H9 (cell line): Measurements from ENCODE around the gene ZNF683. TPM values are rescaled to one million over a fixed set of nuclear protein-coding genes. Genes with fewer than 3 reads are reported as not detected.
A peak's percentile ranks its signal among the peaks of the same experiment; 100 is the strongest.

Experiments
- DNase-seq: peaks from one replicate; pipeline ENCODE4 v3.0.0-alpha.2; 2017
- H2AFZ ChIP-seq: one replicate; pipeline ENCODE4 v1.6.1; 2013; ENCODE audit warnings: mild to moderate bottlenecking, low read length, control low read depth, moderate library complexity
- H2AK5ac ChIP-seq: 2 replicates; pipeline ENCODE4 v1.6.1; 2013; ENCODE audit warnings: low read length, control low read depth, mixed read lengths; ENCODE audit not compliant: insufficient read length
- H2BK120ac ChIP-seq: one replicate; pipeline ENCODE4 v1.6.1; 2013; ENCODE audit warnings: low read depth, mild to moderate bottlenecking, low read length, control low read depth, inconsistent platforms; ENCODE audit not compliant: poor library complexity, severe bottlenecking
- H2BK12ac ChIP-seq: 2 replicates; pipeline ENCODE4 v1.6.1; 2013; ENCODE audit warnings: low read length, control low read depth, mixed read lengths, low read depth; ENCODE audit not compliant: insufficient read length
- H2BK15ac ChIP-seq: 2 replicates; pipeline ENCODE4 v1.6.1; 2013; ENCODE audit warnings: low read depth, low read length, control low read depth
- H2BK20ac ChIP-seq: one replicate; pipeline ENCODE4 v1.6.1; 2013; ENCODE audit warnings: low read depth, mild to moderate bottlenecking, low read length, control low read depth, inconsistent platforms; ENCODE audit not compliant: poor library complexity, severe bottlenecking
- H2BK5ac ChIP-seq: 2 replicates; pipeline ENCODE4 v1.6.1; 2013; ENCODE audit warnings: low read length, control low read depth, mixed read lengths; ENCODE audit not compliant: insufficient read length
- H3K14ac ChIP-seq: 2 replicates; pipeline ENCODE4 v1.6.1; 2013; ENCODE audit warnings: low read length, control low read depth; ENCODE audit not compliant: insufficient read depth
- H3K18ac ChIP-seq: 2 replicates; pipeline ENCODE4 v1.6.1; 2013; ENCODE audit warnings: low read depth, mild to moderate bottlenecking, mixed read lengths, low read length, control low read depth; ENCODE audit not compliant: insufficient read length
- H3K23ac ChIP-seq: 2 replicates; pipeline ENCODE4 v1.6.1; 2013; ENCODE audit warnings: low read length, control low read depth, mixed read lengths, low read depth; ENCODE audit not compliant: insufficient read length
- H3K23me2 ChIP-seq: 2 replicates; pipeline ENCODE4 v1.6.1; 2013; ENCODE audit warnings: low read depth, mild to moderate bottlenecking, mixed read lengths, low read length, control low read depth; ENCODE audit not compliant: insufficient read length, poor library complexity, severe bottlenecking
- H3K27ac ChIP-seq: 2 replicates; pipeline ENCODE4 v1.5.1; 2013; ENCODE audit warnings: low read length, control low read depth, mixed read lengths, low read depth; ENCODE audit not compliant: insufficient read length
- H3K27me3 ChIP-seq: 2 replicates; pipeline ENCODE4 v1.6.1; 2013; ENCODE audit warnings: low read length, control low read depth, inconsistent platforms; ENCODE audit not compliant: insufficient read depth
- H3K4ac ChIP-seq: 2 replicates; pipeline ENCODE4 v1.6.1; 2013; ENCODE audit warnings: low read depth, mild to moderate bottlenecking, control low read depth, inconsistent platforms, low read length, moderate library complexity
- H3K4me1 ChIP-seq: 2 replicates; pipeline ENCODE4 v1.6.1; 2013; ENCODE audit warnings: low read length, control low read depth, inconsistent platforms; ENCODE audit not compliant: insufficient read depth
- H3K4me2 ChIP-seq: 2 replicates; pipeline ENCODE4 v1.6.1; 2013; ENCODE audit warnings: low read length, control low read depth, mixed read lengths; ENCODE audit not compliant: insufficient read length, insufficient read depth
- H3K56ac ChIP-seq: 2 replicates; pipeline ENCODE4 v1.6.1; 2013; ENCODE audit warnings: low read depth, mild to moderate bottlenecking, mixed read lengths, low read length, control low read depth; ENCODE audit not compliant: insufficient read length
- H3K79me1 ChIP-seq: 2 replicates; pipeline ENCODE4 v1.6.1; 2013; ENCODE audit warnings: low read depth, mild to moderate bottlenecking, moderate library complexity, low read length, control low read depth, inconsistent platforms; ENCODE audit not compliant: insufficient read depth, poor library complexity, severe bottlenecking
- H3K79me2 ChIP-seq: 2 replicates; pipeline ENCODE4 v1.6.1; 2013; ENCODE audit warnings: low read length, control low read depth, inconsistent platforms; ENCODE audit not compliant: insufficient read depth
- H3K9ac ChIP-seq: 2 replicates; pipeline ENCODE4 v1.6.1; 2013; ENCODE audit warnings: low read length, control low read depth, mixed read lengths; ENCODE audit not compliant: insufficient read length; ENCODE audit errors: extremely low read depth
- H3K9me3 ChIP-seq: one replicate; pipeline ENCODE4 v1.6.1; 2013; ENCODE audit warnings: low read depth, low read length, inconsistent platforms; ENCODE audit not compliant: control insufficient read depth
- H3T11ph ChIP-seq: one replicate; pipeline ENCODE4 v1.6.1; 2013; ENCODE audit warnings: mild to moderate bottlenecking, low read length, control low read depth, inconsistent platforms
- H4K20me1 ChIP-seq: one replicate; pipeline ENCODE4 v1.6.1; 2013; ENCODE audit not compliant: control insufficient read depth, insufficient read length, insufficient read depth
- H4K5ac ChIP-seq: 2 replicates; pipeline ENCODE4 v1.6.1; 2013; ENCODE audit warnings: low read depth, mild to moderate bottlenecking, mixed read lengths, low read length, control low read depth; ENCODE audit not compliant: insufficient read length
- H4K8ac ChIP-seq: replicated peaks from 2 replicates; pipeline ENCODE4 v1.6.1; 2013; ENCODE audit warnings: low read length, control low read depth, mixed read lengths, low read depth; ENCODE audit not compliant: insufficient read length
- H4K91ac ChIP-seq: 2 replicates; pipeline ENCODE4 v1.6.1; 2013; ENCODE audit warnings: low read depth, mild to moderate bottlenecking, moderate library complexity, mixed read lengths, low read length, control low read depth; ENCODE audit not compliant: insufficient read length
- H3K27ac Mint-ChIP-seq, 3 experiments: 2 replicates in 2 of 3; 3 replicates in 1 of 3; pipeline ENCODE4 v1.8.0; 2020 to 2021; ENCODE audit warnings: mixed read lengths in 3 of 3, mild to moderate bottlenecking in 1 of 3, moderate library complexity in 1 of 3
- H3K27me3 Mint-ChIP-seq: 2 replicates; pipeline ENCODE4 v1.8.0; 2021; ENCODE audit warnings: low read depth, mild to moderate bottlenecking, moderate library complexity, mixed read lengths
- H3K36me3 Mint-ChIP-seq, 3 experiments: 2 replicates in 2 of 3; 3 replicates in 1 of 3; pipeline ENCODE4 v1.8.0; 2020 to 2021; ENCODE audit warnings: low read depth in 3 of 3, mixed read lengths in 3 of 3; ENCODE audit not compliant: insufficient read depth in 1 of 3
- H3K4me1 Mint-ChIP-seq, 2 experiments: 2 replicates each; pipeline ENCODE4 v1.8.0; 2020; ENCODE audit warnings: mixed read lengths in 2 of 2
- H3K4me3 Mint-ChIP-seq, 2 experiments: 2 replicates in 1 of 2; 3 replicates in 1 of 2; pipeline ENCODE4 v1.8.0; 2020 to 2021; ENCODE audit warnings: mild to moderate bottlenecking in 2 of 2, mixed read lengths in 2 of 2, moderate library complexity in 1 of 2
- H3K9me3 Mint-ChIP-seq, 2 experiments: 2 replicates in 1 of 2; 3 replicates in 1 of 2; pipeline ENCODE4 v1.8.0; 2020; ENCODE audit warnings: mild to moderate bottlenecking in 2 of 2, mixed read lengths in 2 of 2, moderate library complexity in 1 of 2
- CTCF ChIP-seq: fragments of 200-600 bp; sonication (generic); conservative IDR thresholded peaks from 3 replicates; pipeline ENCODE4 v1.8.0; 2021; ENCODE audit warnings: antibody characterized with exemption, mild to moderate bottlenecking
- WGBS: extraction: QIAGEN DNeasy Blood & Tissue Kit; methylation state at CpG from one replicate; pipeline ENCODE4 v1.1.7; 2013; ENCODE audit warnings: missing lambda C conversion rate, low lambda C conversion rate, mixed read lengths; ENCODE audit not compliant: insufficient read length; ENCODE audit errors: extremely low coverage; 5-methylcytosine and 5-hydroxymethylcytosine counted together
- total RNA-seq: library from RNA; stranded (reverse); gene quantifications from 2 replicates; pipeline ENCODE4 v1.2.1, GENCODE V29; 2021

The ZNF683 gene
- total RNA-seq, 1 experiment from 2014 or later: not detected

- DNase-seq: peak; percentile 87
- Histone ChIP-seq H2BK120ac (no peak overlapping the region), H2BK5ac (no peak overlapping the region), H2BK20ac (no peak overlapping the region), H3K4ac (no peak overlapping the region), H3K23me2 (peaks cover 4% of the 10 kb centered on the region), H3K9me3 (no peaks in the 10 kb centered on the region), H3K18ac (no peak overlapping the region), H3K56ac (no peak overlapping the region), H3K4me2 (no peak overlapping the region), H3K27me3 (no peaks in the 10 kb centered on the region; the same call in 1 of the 2 replicates), H3K27ac (no peak overlapping the region), H4K20me1 (no peaks in the 10 kb centered on the region), H2AK5ac (no peak overlapping the region), H2AFZ (no peak overlapping the region), H3K14ac (no peak overlapping the region), H3K4me1 (peaks cover 3% of the 10 kb centered on the region; the same call in 1 of the 2 replicates), H2BK12ac (no peak overlapping the region), H3K9ac (no peak overlapping the region), H4K5ac (no peak overlapping the region), H3K79me2 (no peaks in the 10 kb centered on the region), H3K23ac (no peak overlapping the region), H4K8ac (no peak overlapping the region), H3T11ph (no peak overlapping the region), H3K79me1 (no peaks in the 10 kb centered on the region), H4K91ac (no peak overlapping the region), H2BK15ac (no peak overlapping the region)
- H3K4me1 Mint-ChIP-seq: peaks cover 31 to 36% of the 10 kb centered on the region in 2 experiments
- H3K36me3 Mint-ChIP-seq: no peaks in the 10 kb centered on the region
- H3K27ac Mint-ChIP-seq: no peak overlapping the region
- no peaks in the 10 kb centered on the region; a peak in 1 of 5 replicates for H3K9me3 Mint-ChIP-seq
- no CpG with 5 or more reads among the region's 26 CpGs for WGBS
- peak; percentile 95 for TF ChIP-seq CTCF
- peak overlapping the region in 1 of 2 experiments; percentile 22; a peak in 2 of 5 replicates for H3K4me3 Mint-ChIP-seq
- H3K27me3 Mint-ChIP-seq: peaks cover 61% of the 10 kb centered on the region
Observed at GRCh38 chr1:26363549-26364448, 8.8 kb downstream of the ZNF683 start.
